Stimulated activated CD8-positive, alpha-beta memory T cell treated with anti-CD3 and anti-CD28 coated beads, Interleukin-15, amount 100 ng/mL, for 24 hours (primary cell): ENCODE data around the gene CEP85L.
"Not testable (repeated sequence)": the region's sequence is repeated elsewhere in the genome, so short reads cannot be mapped to it uniquely, and the experiment has no call there.

Experiments used
- DNase-seq: peaks from one replicate; pipeline ENCODE4 v3.0.0-alpha.2; 2020; ENCODE audit warnings: low read depth

Gene CEP85L

DNA sequence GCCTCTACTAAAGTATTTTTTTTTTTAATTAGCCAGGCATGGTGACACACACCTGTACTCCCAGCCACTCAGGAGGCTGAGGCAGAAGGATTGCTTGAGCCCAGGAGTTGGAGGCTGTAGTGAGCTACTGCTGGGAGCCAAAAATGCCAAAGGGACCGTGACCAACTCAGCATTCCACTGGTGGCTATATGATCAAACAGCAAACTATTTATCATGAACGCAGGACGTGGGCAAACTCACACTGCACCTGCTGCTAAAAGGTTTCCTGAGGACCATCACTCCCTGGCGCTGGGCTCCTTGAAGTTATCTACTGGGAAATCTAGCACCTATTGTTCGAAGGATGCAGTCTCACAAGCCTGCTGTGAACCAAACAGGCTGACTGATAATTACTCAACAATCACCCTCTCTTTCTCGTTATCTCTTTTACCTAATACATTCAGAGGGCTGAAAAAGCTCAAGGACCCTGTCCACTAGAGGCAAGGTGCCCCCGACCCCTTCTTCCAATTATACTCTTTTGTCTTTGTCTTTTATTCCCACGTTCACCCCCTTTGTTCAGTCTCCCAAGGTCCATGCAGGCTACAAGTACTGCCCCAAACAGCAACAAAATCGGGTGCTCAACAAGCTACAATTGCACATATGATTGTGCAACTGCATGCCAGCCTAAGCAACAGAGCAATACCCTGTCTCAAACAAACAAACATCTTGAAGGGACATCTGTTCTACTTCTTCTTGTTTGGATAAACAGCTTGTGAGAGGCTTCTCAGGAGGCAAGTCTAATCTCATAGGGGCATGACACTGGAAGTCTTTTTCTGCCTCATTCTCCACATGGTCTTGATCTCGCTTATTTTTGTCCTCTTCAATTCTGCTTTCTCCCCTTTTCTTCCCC, 151.0 kb downstream of the CEP85L start:
- no peak for DNase-seq

DNA sequence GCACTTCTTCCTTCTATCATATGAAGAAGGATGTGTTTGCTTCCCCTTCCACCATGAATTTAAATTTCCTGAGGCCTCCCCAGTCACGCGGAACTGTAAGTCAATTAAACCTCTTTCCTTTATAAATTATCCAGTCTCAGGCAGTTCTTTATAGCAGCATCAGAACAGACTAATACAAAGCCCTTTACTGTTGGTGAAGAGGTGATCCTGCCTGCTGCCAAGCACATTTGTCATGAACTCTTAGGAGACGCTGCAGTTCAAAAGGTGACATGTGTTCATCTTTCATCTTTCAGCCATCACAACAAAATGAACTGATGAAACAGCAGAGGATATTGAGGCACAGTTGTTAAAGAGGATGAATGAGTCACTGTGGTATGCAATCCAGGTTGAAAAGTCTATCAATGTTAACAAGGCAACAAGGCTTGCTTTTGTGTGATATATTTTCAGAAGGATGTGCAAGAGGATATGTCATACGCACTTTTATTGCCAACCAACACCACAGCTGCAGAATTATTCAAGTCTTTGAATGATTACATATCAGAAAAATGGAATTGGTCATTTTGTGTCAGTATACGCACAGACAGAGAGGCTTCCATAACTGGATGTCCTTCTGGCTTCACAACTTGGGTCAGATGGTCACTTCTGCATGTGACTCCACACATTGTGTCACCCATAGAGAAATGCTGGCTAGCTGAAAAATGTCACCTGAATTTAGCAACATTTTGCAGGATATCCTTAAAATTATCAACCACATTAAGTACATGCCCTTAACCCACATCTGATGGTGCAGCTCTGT, 155.7 kb downstream of the CEP85L start:
- DNase-seq, result no peak

DNA sequence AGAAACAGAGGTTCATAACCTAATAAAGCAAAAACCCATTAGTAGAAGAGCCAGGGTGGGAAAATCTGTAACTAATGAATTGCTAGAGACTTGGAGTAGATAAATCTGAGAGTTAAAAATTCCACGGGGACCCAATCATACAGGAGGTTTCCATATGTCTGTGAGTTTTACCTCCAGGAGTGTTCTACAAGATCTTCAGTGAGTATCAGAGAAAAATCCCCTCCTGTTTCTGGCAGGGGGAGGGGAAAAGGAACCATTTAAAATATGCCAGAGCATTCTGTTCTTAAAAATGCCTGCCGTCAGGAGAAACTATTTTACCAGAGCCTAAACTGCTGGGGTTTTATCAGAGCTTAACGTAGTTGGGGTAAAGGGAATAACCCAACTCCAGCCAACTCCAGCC, 157.3 kb downstream of the CEP85L start:
- no peak for DNase-seq

DNA sequence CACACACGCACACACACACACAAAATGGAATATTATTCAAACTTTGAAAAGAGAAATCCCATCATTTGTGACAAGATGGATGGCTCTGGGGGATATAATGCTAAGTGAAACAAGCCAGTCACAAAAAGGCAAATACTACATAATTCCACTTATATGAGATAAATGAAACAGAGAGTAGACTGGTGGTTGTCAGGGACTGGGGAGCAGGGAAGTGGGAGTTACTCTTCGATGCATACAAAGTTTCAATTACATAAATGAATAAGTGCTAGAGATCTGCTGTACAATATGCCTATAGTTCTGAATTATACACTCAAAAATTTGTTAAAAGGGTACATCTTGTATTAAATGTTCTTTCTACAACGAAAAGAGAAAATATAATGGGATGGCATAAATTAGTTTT, 161.4 kb downstream of the CEP85L start:
- DNase-seq, result no peak

DNA sequence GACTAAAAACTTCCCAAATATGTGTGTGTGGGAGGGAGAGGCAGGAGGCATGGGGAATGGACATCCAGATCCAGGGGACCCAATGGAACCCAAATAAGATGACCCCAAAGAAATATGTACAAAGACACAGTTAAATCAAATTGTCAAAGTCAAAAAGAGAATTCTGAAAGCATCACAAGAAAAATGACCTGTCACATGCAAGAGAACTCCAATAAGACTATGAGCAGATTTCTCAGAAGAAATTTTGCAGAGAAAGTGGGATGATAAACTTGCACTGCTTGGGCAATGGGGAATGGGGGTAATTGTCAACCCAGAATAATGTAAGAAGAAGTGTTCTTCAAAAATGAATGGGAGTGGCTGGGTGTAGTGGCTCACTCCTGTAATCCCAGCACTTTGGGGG, 162.8 kb downstream of the CEP85L start:
- no peak for DNase-seq

DNA sequence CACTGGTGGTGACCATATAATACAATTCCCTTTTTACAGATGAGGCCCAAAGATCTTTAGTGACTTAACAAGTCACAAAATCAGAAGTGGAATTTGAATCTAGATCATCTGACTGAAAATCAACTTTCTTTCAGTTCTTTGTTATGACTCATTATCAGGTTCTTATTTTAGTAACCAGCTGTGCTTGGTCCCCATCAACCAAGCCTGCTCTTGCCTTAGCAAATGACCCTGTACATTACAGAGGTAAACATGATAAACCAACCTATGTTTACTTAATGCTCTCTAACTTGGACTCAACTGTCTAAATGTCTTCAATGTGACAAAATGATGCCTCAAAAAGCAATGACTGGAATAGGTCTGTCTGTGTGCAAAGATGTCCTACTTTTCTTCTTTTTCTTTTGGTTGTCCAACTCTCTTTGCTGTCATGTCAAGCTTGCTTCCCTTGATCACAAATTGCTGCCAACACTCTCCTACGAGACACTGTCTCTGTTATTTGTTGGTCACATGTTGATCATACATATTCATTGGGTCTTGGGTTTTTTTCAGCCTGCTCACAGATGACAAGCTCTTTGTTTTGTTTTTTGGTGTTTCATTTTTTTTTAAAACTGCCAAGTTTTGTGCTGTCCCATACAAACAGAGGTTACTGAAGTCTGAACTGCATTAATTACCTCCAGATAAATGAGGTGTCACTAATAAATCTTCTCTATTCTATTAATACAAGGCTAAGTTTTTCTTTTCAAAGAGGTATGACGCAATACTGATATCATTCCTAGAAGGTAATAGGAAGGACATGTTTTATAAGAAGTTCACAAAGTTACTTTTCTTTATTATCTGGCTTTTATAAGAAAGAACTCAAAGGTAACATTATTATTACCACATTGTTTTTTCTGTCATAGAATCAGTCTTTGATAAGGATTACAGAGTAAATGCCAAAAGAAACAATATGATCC, 165.5 kb downstream of the CEP85L start:
- DNase-seq, result no peak

DNA sequence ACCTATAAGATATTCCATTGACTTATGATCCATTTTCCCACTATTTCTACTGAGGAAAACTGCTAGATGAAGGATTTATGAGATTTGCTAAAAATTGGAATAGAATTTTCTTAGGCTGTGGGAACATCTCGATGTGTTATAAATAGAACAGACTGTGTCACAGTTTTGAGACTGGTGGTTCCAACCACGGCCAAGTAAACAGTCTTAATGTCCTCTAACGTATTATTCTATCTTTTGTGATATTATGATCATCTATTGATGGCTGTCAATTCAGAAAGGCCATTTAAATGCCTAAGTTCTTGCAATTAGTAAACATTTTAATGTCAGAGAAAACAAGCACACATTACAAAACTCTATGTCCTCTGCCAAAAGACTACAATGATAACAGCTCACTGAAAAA, 174.8 kb downstream of the CEP85L start:
- DNase-seq, result no peak

DNA sequence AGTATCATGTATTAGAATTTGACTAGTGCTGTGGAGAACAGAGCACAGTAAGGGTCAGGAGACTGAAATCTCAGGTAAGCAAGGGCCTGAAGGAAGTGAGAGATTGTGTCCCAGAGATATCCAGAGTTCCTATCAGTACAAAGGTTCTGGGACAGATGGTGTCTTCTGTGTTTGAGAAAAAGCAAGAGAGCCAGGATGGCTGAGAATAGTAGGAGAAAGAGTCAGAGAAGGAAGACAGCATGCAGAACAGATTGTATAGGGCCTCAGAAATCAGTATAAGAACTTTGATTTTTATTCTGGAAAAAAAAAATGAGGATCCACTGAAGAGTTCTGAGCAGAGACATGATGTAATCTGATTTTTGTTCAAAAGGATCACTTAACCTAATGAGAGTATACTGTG, 178.1 kb downstream of the CEP85L start:
- no peak for DNase-seq

DNA sequence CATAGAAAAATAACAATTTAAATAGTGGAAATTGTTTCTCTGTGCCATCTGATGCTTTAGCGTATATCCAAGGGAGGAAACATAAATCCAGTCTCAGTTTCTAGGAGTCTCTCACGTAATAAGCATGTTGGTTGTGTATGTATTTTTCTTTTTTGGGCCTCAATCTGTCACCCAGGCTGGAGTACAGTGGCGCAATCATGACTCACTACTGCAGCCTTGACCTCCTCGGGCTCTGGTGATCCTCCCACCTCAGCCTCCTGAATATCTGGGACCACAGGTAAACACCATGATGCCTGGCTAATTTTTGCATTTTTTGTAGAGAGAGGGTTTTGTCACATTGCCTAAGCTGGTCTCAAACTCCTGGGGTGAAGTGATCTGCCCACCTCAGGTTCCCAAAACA, 181.9 kb downstream of the CEP85L start:
- DNase-seq, result no peak

DNA sequence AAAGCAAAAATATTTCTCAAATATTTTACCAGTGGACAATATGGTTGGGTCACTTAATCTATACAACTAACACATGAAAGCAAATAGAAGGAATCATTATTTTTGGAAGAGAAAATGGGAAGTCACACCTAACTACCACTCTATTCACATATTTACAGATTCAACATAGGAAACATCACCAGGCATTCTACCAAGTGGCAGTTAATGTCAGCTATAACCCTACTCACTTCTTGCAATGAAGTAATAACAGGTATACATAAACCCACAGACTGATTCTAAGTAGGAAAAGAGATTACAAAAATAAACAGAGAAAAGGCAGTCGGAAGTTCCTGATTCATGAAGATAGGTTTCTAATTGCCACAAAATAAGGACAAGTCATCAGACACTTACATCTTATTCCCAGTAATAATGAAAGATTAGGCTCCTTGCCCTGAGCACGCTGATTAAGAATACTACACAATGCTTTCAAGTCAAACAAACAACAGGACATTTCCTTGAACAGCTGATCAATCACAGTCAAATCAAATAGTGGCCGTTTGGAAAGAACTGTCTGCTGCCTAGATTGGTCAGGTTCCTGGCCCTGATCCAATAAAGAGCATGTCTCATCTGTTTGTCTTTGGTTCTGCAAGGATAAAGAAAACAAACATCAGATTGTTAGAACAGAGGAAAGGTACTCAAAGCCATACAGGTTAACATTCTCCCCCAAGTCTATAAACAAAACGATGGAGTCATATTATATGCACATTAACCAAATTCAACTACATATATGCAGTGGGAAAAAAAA, 182.5 kb downstream of the CEP85L start:
- DNase-seq, result no peak

DNA sequence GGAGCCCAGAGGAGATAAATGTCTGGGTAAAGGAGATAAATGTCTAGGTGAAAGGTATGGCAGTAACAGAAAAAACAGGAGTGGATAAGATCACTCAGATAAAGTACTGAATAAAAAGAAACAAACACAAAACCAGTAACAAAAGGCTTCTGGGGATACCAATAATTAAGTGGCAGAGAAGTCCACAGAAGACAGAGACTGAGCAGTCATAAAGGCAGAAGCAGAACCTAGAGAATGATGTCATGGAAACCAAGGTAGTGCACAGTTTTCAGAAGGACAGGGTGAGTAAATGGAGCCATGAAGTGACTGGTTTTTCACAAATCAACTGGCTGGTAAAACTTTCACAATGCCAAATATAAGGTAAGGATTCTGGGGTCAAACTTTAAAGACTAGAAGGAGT, 184.2 kb downstream of the CEP85L start:
- no peak for DNase-seq

DNA sequence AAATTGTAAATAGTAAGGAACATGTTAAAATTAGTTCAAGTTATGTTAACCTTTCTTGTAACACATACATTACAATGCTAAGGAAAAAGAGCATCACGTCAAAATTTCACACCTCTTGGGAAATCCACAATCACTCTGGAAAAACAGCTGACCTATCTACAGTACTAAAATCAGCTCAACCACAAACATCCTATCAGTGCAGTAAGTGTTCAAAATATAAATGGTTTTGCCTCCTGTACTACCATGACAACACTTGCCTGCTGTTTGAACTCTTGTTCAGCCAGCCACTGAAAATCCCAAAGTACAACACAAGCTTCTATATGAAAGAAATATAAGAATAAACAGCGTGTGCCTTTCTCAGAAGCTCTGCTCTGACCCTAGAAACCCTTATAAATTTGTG, 186.8 kb downstream of the CEP85L start:
- DNase-seq, result no peak

DNA sequence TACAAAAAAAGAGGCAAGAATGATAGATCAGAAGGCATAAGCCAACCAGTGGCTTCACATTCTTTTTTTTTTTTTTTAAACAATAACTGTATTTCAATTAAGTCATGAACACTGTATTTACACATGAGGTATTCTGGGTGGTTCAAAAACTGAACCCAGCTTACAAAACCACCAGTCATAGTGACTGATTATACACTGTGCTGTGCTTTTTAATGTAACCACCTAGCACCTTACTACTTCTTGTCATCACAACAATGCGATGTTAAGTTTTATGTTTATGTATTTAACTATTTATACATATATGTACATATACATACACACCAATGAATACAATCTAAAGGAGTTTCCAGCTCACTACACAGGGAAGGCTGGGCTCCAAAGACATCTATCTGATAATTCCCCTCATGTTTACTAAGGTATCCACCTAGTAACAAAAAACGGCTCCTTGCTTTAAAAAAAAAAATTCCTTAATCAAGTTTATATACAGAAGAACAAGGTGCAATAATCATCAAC, 190.4 kb downstream of the CEP85L start:
- DNase-seq, result no peak

DNA sequence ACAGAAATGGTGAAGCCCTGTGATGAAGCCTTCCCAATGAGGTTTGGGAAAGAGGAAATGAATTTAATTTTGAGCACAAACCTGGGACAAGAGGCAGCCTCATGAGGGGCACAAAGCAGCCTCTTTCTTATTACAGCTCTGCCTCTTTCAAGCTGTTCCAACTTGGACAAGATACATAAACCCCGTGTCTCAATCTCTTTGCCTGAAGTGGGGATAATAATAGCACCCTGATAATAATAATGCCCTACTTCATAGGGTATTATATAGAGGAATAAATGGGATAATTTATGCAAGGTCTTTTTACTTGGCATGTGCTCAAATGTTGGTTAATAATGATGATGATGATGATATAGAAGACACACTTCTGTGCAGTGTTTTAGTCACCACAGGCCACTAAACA, 194.4 kb downstream of the CEP85L start:
- DNase-seq, result no peak

DNA sequence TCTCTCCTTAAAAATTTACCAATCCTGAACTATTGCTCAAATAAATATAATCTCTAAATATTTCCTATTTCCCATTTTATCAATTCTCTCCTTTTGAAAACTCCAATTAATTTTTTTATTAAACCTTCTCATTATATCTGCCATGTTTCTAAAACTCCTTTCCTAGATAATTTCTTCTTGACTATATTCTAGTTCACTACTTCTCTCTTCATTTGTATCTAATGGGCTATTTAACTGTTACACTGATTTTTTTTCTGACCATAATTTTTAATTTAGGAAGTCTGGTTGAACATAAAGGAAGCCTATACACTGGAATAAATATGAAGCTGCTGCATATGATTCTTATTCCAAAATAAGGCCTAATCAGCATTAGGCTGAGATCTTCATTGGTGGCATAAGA, 199.6 kb downstream of the CEP85L start:
- DNase-seq, result no peak

DNA sequence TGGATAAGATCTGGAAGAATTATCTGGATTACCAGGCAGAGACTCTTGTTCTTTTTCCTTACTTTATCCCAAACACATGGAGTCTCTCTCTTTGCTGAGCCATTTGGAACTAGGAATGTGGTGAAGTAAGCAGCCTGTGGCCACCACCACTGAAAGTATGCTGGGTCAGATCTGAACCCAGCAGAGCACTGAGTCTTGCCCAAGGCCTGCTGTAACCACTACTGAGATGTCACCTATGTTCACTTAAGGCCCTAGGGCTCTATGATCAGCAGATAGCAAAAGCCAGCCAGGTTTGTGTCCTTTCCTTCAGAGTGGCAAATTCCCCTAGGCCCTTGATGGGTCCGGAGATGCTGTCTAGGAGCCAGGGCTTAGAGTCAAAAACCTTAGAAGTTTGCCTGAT, 206.6 kb downstream of the CEP85L start:
- no peak for DNase-seq

DNA sequence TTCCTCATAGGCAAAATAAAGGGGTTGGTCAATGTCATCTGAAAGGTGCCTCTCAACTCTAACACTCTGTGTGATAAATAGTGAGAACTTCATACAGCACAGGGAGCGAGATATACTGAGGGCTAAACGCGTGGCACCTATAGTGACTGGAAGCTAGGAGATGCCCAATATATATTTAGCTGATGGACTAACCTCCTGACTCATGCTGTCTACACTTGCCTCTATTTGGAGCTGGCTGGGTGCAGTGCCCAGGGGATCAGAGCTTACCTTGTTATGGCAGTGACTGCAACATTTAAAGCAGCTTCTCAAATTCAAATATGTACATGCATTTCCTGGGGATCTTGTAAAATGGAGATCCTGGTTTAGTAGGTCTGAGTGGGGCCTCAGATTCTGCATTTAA, 214.9 kb downstream of the CEP85L start:
- DNase-seq, result no peak

DNA sequence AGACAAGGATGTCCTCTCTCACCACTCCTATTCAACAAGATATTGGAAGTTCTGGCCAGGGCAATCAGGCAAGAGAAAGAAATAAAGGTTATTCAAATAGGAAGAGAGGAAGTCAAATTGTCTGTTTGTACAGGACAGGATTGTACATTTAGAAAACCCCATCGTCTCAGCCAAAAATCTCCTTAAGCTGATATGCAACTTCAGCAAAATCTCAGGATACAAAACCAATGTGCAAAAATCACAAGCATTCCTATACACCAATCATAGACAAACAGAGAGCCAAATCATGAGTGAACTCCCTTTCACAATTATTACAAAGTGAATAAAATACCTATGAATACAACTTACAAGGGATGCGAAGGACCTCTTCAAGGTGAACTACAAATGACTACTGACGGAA, 217.2 kb downstream of the CEP85L start:
- DNase-seq, result not testable (repeated sequence)

DNA sequence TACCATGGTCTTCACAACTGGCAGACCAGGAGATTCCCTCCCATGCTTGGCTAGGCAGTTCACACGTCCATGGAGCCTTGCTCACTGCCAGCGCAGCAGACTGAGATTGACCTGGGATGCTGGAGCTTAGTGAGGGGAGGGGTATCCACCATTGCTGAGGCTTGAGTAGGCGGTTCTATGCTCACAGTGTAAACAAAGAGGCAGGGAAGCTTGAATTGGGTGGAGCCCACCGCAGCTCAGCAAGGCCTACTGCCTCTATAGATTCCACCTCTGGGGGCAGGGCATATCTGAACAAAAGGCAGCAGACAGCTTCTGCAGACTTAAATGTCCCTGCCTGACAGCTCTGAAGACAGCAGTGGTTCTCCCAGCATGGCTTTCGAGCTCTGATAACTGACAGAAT, 230.1 kb downstream of the CEP85L start:
- not testable (repeated sequence) for DNase-seq

DNA sequence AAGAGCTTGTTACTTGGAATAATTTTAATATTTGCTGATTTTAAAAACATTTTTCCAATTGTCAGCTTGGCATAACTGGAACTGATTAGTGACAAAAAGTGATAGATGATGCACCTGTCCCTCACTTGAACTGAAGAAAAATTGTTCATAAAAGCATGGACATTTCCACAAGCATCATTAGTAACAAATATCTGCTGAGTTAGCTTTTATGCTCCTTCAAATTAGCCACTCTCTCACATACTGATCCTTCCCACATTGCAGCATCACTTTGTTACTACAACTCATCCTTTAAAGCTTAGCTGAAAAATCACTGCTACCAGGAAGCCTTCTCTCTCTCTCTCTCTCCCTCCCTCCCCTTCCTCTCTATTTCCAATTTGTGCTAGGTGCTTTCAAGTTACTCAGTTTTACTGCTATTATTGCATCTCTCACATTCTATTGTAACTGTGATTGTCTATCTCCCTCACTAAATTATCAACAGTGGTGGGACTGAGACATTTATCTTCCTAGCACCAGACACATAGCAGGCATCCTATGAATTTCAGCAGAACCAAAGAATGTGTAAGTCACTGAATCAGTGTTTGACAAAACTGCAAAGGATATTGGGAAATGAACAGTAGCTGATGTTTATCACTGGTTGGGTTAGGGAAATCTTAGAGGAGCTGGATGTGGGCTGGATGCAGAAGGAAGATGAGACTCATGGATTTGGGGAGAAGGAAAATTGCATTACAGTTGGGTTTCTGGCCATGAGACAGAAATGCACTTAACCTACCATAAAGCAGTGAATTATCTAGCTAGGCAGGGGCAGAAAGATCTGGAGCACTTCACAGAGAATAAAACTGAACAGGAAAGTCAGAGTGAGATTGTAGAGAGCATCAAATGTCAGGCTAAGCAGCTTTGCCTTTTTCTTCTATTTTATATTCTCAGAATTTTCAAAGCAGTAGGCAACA, 231.7 kb downstream of the CEP85L start:
- no peak for DNase-seq
